ENCODE results near the gene LRRC9. TPM values are rescaled to one million over a fixed set of nuclear protein-coding genes. Genes with fewer than 3 reads are reported as not detected.

Gene LRRC9
- total RNA-seq, 1 experiment from 2014 or later: 0.77 TPM

DNA sequence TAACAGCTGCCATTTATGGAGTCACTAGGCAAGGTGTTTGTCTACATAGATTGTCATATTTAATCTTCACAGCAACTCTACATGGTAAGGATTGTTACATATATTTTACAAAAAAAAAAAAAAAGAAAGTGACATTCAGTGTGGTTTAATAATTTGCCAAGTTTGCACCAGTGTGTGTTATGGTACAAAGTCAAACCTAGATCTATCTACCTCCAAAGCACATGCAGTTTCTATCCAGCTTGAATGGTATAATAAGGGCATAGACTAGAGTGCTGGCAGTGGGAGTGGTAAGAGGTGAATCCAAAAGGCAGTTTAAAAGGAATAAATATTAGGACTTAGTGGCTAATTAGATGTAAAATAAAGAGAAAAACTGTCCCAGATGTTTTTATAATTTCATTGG, 105.6 kb downstream of the LRRC9 start:
- H3K18ac ChIP-seq (ENCODE audit: insufficient read length, low read depth, low read length): no peak overlapping the region
- no peak overlapping the region for H3K14ac ChIP-seq (ENCODE audit: insufficient read depth, low read length)
- H2AK5ac ChIP-seq (ENCODE audit: insufficient read length, low read length): no peak overlapping the region
- H3K79me1 ChIP-seq (ENCODE audit: insufficient read depth, low read depth, low read length, poor library complexity, severe bottlenecking): no peaks in the 10 kb centered on the region
- H4K8ac ChIP-seq (replicated peaks; ENCODE audit: insufficient read length, low read depth, low read length): no peak overlapping the region
- no peaks in the 10 kb centered on the region for H3K4me1 Mint-ChIP-seq
- no peaks in the 10 kb centered on the region for H3K36me3 Mint-ChIP-seq (ENCODE audit: insufficient read depth in 1 of 3, low read depth in 3 of 3)
- H3T11ph ChIP-seq (ENCODE audit: low read length): no peak overlapping the region
- TF ChIP-seq, protein P1, sequence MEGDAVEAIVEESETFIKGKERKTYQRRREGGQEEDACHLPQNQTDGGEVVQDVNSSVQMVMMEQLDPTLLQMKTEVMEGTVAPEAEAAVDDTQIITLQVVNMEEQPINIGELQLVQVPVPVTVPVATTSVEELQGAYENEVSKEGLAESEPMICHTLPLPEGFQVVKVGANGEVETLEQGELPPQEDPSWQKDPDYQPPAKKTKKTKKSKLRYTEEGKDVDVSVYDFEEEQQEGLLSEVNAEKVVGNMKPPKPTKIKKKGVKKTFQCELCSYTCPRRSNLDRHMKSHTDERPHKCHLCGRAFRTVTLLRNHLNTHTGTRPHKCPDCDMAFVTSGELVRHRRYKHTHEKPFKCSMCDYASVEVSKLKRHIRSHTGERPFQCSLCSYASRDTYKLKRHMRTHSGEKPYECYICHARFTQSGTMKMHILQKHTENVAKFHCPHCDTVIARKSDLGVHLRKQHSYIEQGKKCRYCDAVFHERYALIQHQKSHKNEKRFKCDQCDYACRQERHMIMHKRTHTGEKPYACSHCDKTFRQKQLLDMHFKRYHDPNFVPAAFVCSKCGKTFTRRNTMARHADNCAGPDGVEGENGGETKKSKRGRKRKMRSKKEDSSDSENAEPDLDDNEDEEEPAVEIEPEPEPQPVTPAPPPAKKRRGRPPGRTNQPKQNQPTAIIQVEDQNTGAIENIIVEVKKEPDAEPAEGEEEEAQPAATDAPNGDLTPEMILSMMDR (conservative IDR thresholded peaks at IDR 0.05): no peak
- no peaks in the 10 kb centered on the region for H3K4me1 ChIP-seq (ENCODE audit: insufficient read depth, low read length)
- no peak overlapping the region for H3K4ac ChIP-seq (ENCODE audit: low read depth, low read length)
- no peaks in the 10 kb centered on the region for H3K79me2 ChIP-seq (ENCODE audit: insufficient read depth, low read length)
- no peak overlapping the region for H3K27ac Mint-ChIP-seq
- H3K23me2 ChIP-seq (ENCODE audit: insufficient read length, low read depth, low read length, poor library complexity, severe bottlenecking): no peaks in the 10 kb centered on the region
- no peak overlapping the region for H2BK20ac ChIP-seq (ENCODE audit: low read depth, low read length, poor library complexity, severe bottlenecking)
- H3K9me3 ChIP-seq (ENCODE audit: control insufficient read depth, low read depth, low read length): no peaks in the 10 kb centered on the region
- DNase-seq: no peak
- no peak overlapping the region for H2BK5ac ChIP-seq (ENCODE audit: insufficient read length, low read length)
- H2AFZ ChIP-seq (ENCODE audit: low read length): no peak overlapping the region
- peaks cover 2% of the 10 kb centered on the region; the same call in 1 of the 2 replicates for H3K27me3 Mint-ChIP-seq (ENCODE audit: low read depth)
- no peak overlapping the region for H3K27ac ChIP-seq (ENCODE audit: insufficient read length, low read depth, low read length)
- no peak overlapping the region for H2BK120ac ChIP-seq (ENCODE audit: low read depth, low read length, poor library complexity, severe bottlenecking)
- no peak overlapping the region for H3K56ac ChIP-seq (ENCODE audit: insufficient read length, low read depth, low read length)
- no peak overlapping the region for H4K91ac ChIP-seq (ENCODE audit: insufficient read length, low read depth, low read length)
- H3K27me3 ChIP-seq (ENCODE audit: insufficient read depth, low read length): no peaks in the 10 kb centered on the region
- no peaks in the 10 kb centered on the region for H4K20me1 ChIP-seq (ENCODE audit: control insufficient read depth, insufficient read depth, insufficient read length)
- H3K9me3 Mint-ChIP-seq: no peaks in the 10 kb centered on the region
- H3K4me3 Mint-ChIP-seq: no peak overlapping the region
- no peak overlapping the region for H3K23ac ChIP-seq (ENCODE audit: insufficient read length, low read depth, low read length)
- no peak overlapping the region for H2BK15ac ChIP-seq (ENCODE audit: low read depth, low read length)
- H4K5ac ChIP-seq (ENCODE audit: insufficient read length, low read depth, low read length): no peak overlapping the region
- no peak overlapping the region for H3K9ac ChIP-seq (ENCODE audit: extremely low read depth, insufficient read length, low read length)
- no peak overlapping the region for H3K4me2 ChIP-seq (ENCODE audit: insufficient read depth, insufficient read length, low read length)
- H2BK12ac ChIP-seq (ENCODE audit: insufficient read length, low read depth, low read length): no peak overlapping the region
